Suppressor macrophage (primary cell): Measurements from ENCODE around the gene OR6N2.

Experiments used
- DNase-seq, 4 experiments: peaks; one replicate each; pipeline ENCODE4 v3.0.0-alpha.2; 2020 to 2022

Gene OR6N2

DNA sequence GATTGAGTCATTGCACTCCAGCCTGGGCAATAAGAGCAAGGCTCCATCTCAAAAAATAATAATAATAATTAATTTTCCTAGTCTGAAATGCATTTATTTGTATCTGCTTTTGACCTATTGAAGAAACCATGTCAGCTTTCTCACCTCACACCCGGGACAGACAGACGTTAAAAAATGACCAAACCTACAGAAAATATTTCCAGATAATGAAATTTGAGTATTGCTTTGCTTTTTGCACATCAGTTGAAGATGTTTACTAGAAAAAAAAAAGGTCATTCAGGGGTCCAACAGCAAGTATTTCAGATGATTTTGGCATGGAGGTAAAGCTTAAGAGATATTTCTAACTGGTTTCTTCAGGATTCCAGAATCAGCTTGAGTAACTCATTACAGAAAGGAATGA, 26.6 kb downstream of the OR6N2 start, which contains the start of gene OR6K6:
Gene OR6K6 (plus strand): TSS at position 301 of the 400 bp plus-strand sequence. CDS start 168 bp downstream, outside the sequence.
- no peak for DNase-seq

DNA sequence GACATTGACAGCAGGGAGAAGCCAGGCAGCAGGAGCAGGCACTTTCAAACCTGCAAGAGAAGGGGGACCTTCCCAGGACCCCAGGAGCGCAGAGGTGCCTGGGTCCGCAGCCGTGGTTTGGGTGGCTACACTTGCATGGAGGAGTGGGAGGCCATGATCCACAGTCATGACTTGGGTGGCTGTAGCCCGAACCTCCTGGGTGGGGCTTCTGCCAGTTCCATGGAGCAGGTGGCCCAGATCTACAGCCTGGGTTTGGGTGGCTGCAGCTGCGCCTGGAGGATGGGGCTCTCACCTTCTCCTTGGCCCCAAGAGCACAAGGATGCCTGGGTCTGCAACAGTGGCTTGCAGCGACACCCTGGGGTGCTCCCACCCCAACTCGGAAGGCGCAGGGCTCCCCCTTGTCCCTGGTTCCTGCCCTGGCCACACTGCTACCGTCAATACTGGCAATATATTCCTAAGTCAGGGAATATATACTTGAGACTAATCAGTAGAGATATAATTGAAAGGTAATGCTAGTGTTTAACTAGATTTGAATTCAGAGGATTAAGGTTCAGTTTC, 28.8 kb downstream of the OR6N2 start:
- DNase-seq = no peak

DNA sequence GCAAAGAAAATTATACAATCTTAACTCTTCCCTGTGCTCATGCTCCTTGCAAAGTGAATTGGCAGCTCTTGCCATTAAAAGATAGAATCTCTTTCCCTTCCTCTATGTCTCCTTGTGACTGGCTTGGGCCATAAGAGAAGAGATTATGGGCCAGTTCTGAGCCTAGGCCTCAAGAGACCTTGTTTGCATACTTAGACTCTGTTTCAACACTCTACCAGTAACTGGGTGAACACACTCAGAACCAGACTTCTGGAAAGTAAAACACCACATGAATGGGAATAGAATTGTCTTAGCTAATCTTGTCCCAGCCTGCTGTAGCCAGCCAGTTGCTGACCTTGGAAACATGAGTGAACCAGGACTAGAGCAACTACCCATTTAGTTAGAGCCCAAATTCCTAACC, 45.2 kb downstream of the OR6N2 start:
- DNase-seq = no peak

DNA sequence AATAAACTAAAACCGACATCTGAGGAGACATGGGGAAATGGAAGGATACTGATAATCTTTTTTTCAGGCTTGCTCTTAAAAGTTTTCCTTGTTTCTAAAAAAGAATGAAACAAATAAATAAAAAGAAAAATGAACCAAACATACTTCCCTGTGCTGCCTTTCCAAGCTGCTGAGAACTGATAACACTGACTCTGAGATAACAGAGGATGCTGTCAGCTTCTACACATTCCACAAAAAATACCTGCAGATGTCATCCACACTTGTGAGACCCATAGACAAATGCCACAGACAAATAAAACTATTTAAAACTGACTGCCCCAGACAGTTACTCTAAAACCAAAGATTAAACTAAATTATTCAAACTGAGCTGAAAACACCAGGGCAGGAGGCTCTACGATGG, 48.5 kb downstream of the OR6N2 start:
- no peak for DNase-seq

DNA sequence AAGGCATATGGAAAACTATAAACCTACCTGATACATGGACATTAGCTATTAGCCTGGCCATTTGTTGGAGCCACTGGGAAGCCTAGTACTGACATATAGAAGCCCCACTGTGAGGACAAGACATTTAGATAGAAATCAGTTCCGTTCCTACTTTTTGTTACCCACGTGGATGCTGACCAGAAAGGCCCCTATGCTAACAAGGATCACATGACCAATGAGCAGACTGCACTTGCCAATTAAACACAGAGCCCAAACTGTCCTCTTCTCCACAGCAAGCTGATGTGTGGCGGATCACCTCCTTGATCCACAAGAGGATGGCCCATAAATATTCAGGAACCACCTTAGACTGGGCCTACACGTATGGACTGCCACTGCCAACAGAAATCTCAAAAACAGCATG, 49.3 kb downstream of the OR6N2 start:
- no peak for DNase-seq

DNA sequence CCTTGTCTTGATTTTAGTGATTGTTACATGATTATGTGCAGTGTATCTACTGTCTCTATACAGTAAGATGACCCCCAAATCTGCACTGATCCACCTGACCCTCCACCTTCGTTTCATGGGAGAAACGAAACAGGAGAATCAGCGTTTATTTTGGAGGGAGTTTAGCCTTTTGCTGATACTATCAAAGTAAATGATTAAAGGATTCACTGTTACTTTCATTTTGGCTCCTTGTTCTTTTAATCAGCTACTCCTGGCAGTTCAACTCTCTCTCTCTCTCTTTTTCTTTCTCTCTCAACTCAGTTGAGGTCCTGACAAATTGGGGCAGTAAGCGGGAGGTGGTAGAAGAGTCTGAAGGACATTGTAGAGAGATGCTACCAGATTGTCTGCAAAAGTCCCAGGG, 50.6 kb downstream of the OR6N2 start:
- DNase-seq = no peak

DNA sequence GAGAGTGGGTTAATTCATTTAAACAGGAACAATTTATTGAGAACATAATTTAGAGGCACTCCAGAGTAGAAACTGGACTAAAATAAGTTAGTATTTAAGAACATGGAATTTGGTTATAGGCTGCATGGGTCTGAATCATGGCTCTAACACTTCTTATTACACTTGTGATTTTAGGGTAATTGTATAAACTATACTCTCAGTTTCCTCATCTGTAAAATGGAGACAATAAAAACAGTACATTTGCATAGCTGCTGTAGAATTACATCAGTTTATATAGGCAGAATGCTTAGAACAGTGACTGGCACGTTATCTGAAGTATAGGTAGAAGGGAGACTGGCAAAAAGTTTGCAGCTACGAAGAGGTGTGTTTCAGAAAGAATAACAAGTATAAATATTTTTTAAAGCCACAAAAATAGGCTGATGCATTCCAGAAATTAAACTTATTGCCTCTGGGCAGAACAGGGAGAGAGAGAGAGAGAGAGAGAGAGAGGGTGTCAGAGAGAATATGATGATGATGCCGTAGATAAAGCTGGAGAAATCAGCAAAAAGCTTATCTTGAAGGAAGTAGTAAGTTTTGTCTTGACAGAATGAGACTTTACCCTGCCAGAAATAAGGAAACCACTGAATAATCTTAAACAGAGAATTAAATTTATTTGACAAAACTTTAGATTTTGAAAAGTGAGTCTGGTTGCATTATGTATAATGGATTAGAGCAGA, 52.3 kb downstream of the OR6N2 start:
- DNase-seq = no peak

DNA sequence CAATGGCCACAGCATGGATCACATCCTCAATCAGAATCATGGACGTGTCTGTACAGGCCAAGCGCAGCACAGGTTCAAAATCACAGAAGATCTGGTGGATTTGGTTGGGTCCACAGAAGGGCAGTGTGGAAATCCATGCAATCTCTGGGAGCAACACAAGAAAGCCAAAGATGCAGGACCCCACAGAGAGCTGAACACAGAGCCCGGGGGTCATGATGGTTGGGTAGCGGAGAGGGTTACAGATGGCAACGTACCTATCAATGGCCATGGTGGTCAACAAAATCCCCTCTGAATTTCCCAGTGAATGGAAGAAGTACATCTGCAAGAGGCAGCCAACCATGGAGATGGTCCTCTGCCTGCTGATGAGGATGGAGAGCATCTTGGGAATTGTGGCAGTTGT, 56.6 kb downstream of the OR6N2 start:
- no peak for DNase-seq
